ENCODE measurements around the gene S100A6.
"Not testable (repeated sequence)": the region's sequence is repeated elsewhere in the genome, so short reads cannot be mapped to it uniquely, and the experiment has no call there.

S100A6 gene

GRCh38 chr1:153563483-153563901 lies 27.7 kb upstream of the S100A6 start:
- no peak for DNase-seq

GRCh38 chr1:153562021-153562420 lies 26.2 kb upstream of the S100A6 start:
- not testable (repeated sequence) for DNase-seq

- DNase-seq, result no peak
These were observed 25.7 kb upstream of the S100A6 start for GRCh38 chr1:153561466-153561985.

GRCh38 chr1:153560771-153561465 lies 25.1 kb upstream of the S100A6 start:
- no peak for DNase-seq

GRCh38 chr1:153560241-153560640 lies 24.4 kb upstream of the S100A6 start:
- DNase-seq, result no peak

- no peak for DNase-seq
These were observed 22.1 kb upstream of the S100A6 start for GRCh38 chr1:153557877-153558276.

- DNase-seq, result no peak
These were observed 20.6 kb upstream of the S100A6 start for GRCh38 chr1:153556348-153556747.

- no peak for DNase-seq
These were observed 18.2 kb upstream of the S100A6 start for GRCh38 chr1:153553830-153554541.

GRCh38 chr1:153553096-153553495 lies 17.3 kb upstream of the S100A6 start:
- no peak for DNase-seq

GRCh38 chr1:153552335-153552734 lies 16.5 kb upstream of the S100A6 start:
- no peak for DNase-seq

GRCh38 chr1:153550827-153551500 lies 15.2 kb upstream of the S100A6 start:
- DNase-seq, result no peak

- no peak for DNase-seq
These were observed 14.6 kb upstream of the S100A6 start for GRCh38 chr1:153550398-153550758.

- no peak for DNase-seq
These were observed 14.1 kb upstream of the S100A6 start for GRCh38 chr1:153549741-153550397.

GRCh38 chr1:153548722-153549688 lies 13.2 kb upstream of the S100A6 start, which contains the start of gene S100A3:
Gene S100A3, minus strand, starts transcription at chr1:153549258. Its CDS starts 773 bp downstream, at chr1:153548485.
- no peak for DNase-seq

GRCh38 chr1:153547560-153548551 lies 12.1 kb upstream of the S100A6 start:
- no peak for DNase-seq

- DNase-seq, result no peak
These were observed 11.2 kb upstream of the S100A6 start for GRCh38 chr1:153546796-153547559.

GRCh38 chr1:153546371-153546770 lies 10.6 kb upstream of the S100A6 start:
- DNase-seq, result no peak

- DNase-seq, result peak; percentile 97
These were observed 9.6 kb upstream of the S100A6 start, which contains the start of gene S100A4 for GRCh38 chr1:153545067-153546055. Gene S100A4, minus strand, starts transcription at chr1:153545806. Its CDS starts 1,012 bp downstream, at chr1:153544794.

Data from stimulated activated CD4-positive, alpha-beta T cell treated with anti-CD3 and anti-CD28 coated beads, Interleukin-15, amount 100 ng/mL, for 24 hours (primary cell).